GM12878 (cell line): ENCODE measurements around the gene EID1. TPM values are rescaled to one million over a fixed set of nuclear protein-coding genes. Genes with fewer than 3 reads are reported as not detected.
"Not testable (repeated sequence)": the region's sequence is repeated elsewhere in the genome, so short reads cannot be mapped to it uniquely, and the experiment has no call there.

Source experiments
- ATAC-seq: fragments of 200-7000 bp; cut with Tn5 transposase; 3 replicates; pipeline ENCODE4 v1.9.1; 2020; ENCODE audit warnings: mild to moderate bottlenecking, moderate library complexity
- BruUV-seq: library from RNA; stranded (reverse); fragments of 400-500 nt; replicated peaks from 2 replicates; lab custom pipeline; 2021; lab: Mats Ljungman, UMichigan
- CTCF ChIA-PET: fragments of 300-600 bp; sonication (Branson Sonifier 250); formaldehyde crosslinking; extraction: SDS; loops from one replicate; lab custom pipeline; 2021; ENCODE audit warnings: inconsistent platforms; lab: Yijun Ruan, JAX
- POLR2A ChIA-PET: fragments of 350-600 bp; formaldehyde crosslinking; extraction: SDS; loops from one replicate; lab custom pipeline; 2021; ENCODE audit warnings: inconsistent platforms; lab: Charles Lee
- RAD21 ChIA-PET: fragments of 300-600 bp; sonication (Branson Sonifier 250); formaldehyde crosslinking; loops from one replicate; lab custom pipeline; 2023; ENCODE audit warnings: antibody characterized with exemption; ENCODE audit not compliant: unreplicated experiment; lab: Charles Lee
- SMC1A ChIA-PET: fragments of 300-600 bp; sonication (Branson Sonifier 250); formaldehyde crosslinking; loops from one replicate; lab custom pipeline; 2023; ENCODE audit not compliant: unreplicated experiment, uncharacterized antibody; lab: Charles Lee
- DNase-seq: peaks from one replicate; pipeline ENCODE4 v3.0.0-alpha.2; 2011; ENCODE audit warnings: low read depth, low spot score
- FAIRE-seq: peaks from 3 replicates; lab custom pipeline; 2011; peaks lifted over from hg19 to GRCh38; lab: Jason Lieb, UNC
- H2AFZ ChIP-seq: 2 replicates; pipeline ENCODE4 v1.6.0; 2011; ENCODE audit warnings: low read depth, low read length, control low read depth; ENCODE audit not compliant: control insufficient read depth
- H3K27ac ChIP-seq: 2 replicates; pipeline ENCODE4 v1.5.1; 2011; ENCODE audit warnings: control low read depth; ENCODE audit not compliant: control insufficient read depth, insufficient read depth
- H3K27me3 ChIP-seq, 2 experiments: replicated peaks in 1 of 2; 2 replicates each; pipeline versions ENCODE4 v1.6.0 to v1.6.1; 2011; ENCODE audit warnings: low read length in 1 of 2; ENCODE audit not compliant: control insufficient read depth in 2 of 2, insufficient read depth in 2 of 2
- H3K36me3 ChIP-seq, 2 experiments: 2 replicates each; pipeline ENCODE4 v1.5.1; 2011; ENCODE audit warnings: low read length in 1 of 2; ENCODE audit not compliant: control insufficient read depth in 2 of 2, insufficient read depth in 2 of 2
- H3K4me1 ChIP-seq: 2 replicates; pipeline ENCODE4 v1.6.1; 2011; ENCODE audit warnings: mild to moderate bottlenecking, low read length, moderate library complexity, mixed read lengths; ENCODE audit not compliant: control insufficient read depth, insufficient read depth
- H3K4me2 ChIP-seq: 2 replicates; pipeline ENCODE4 v1.6.0; 2011; ENCODE audit warnings: control low read depth; ENCODE audit not compliant: control insufficient read depth, insufficient read depth
- H3K4me3 ChIP-seq: fragments of 200-600 bp; sonication (generic); 2 replicates; pipeline ENCODE4 v1.5.1; 2016
- H3K79me2 ChIP-seq: 2 replicates; pipeline ENCODE4 v1.6.0; 2011; ENCODE audit warnings: low read length; ENCODE audit not compliant: control insufficient read depth, insufficient read depth
- H3K9ac ChIP-seq: 2 replicates; pipeline ENCODE4 v1.8.0; 2011; ENCODE audit warnings: low read length, control low read depth, mixed read lengths; ENCODE audit not compliant: control insufficient read depth, insufficient read depth
- H3K9me3 ChIP-seq: replicated peaks from 3 replicates; pipeline ENCODE4 v1.5.1; 2011; ENCODE audit warnings: mild to moderate bottlenecking, low read length; ENCODE audit not compliant: control insufficient read depth, insufficient read depth
- H4K20me1 ChIP-seq: 2 replicates; pipeline ENCODE4 v1.6.0; 2011; ENCODE audit not compliant: control insufficient read depth, insufficient read depth
- GABPA ChIP-seq: IDR thresholded peaks from 2 replicates; pipeline ENCODE4 v1.6.1; 2014; ENCODE audit warnings: antibody characterized with exemption, low read depth, mild to moderate bottlenecking, inconsistent platforms
- SREBF2 ChIP-seq: IDR thresholded peaks from 2 replicates; pipeline ENCODE4 v1.6.1; 2012; ENCODE audit warnings: mild to moderate bottlenecking, low read length
- WGBS: methylation state at CpG from one replicate; pipeline ENCODE4 v1.1.6; 2016; ENCODE audit warnings: low lambda C conversion rate; ENCODE audit not compliant: insufficient replicate concordance, insufficient coverage; ENCODE audit errors: missing lambda C conversion rate; 5-methylcytosine and 5-hydroxymethylcytosine counted together
- in situ Hi-C: fragments of 300-500 bp; cut with MboI; formaldehyde crosslinking; loops from 9 replicates; pipeline ENCODE4 v1.14.3; 2018; ENCODE audit warnings: mixed read lengths
- intact Hi-C: fragments of 100-400 bp; cut with micrococcal nuclease; formaldehyde crosslinking; loops from one replicate; pipeline ENCODE4 v1.14.2; 2022; ENCODE audit not compliant: unreplicated experiment
- polyA plus RNA-seq, 11 experiments: library from polyadenylated mRNA; depleted of rRNA in 4 of 11; unstranded in 6 of 11; stranded (reverse) in 5 of 11; fragments of >200 nt; fragmentation: Nextera tagmentation in 4 of 11; fragmentation: Illumina TruSeq in 1 of 11; extraction: Ambion mirVana in 4 of 11; extraction: Trizol in 1 of 11; gene quantifications; 1 replicate in 1 of 11; 2 replicates in 10 of 11; pipeline versions ENCODE4 v1.2.1 to v1.2.3, GENCODE V29; 2011 to 2016; ENCODE audit warnings: inconsistent platforms in 2 of 11, missing spikeins in 2 of 11, low read depth in 1 of 11
- total RNA-seq, 4 experiments: library from RNA; depleted of rRNA in 3 of 4; stranded (reverse); fragments of >200 nt in 3 of 4; fragmentation: Illumina TruSeq in 1 of 4; extraction: Trizol in 1 of 4; gene quantifications; 2 replicates each; pipeline versions ENCODE4 v1.2.1 to v1.2.3, GENCODE V29; 2013 to 2021

Gene EID1
- total and polyA plus RNA-seq, 10 of the 15 experiments (the other 5 are each of a cell fraction or from before 2014, with no cell fraction given): 45.6 to 210 (median 124) TPM

- H3K9ac ChIP-seq: no peak overlapping the region
- no peaks in the 10 kb centered on the region for H3K36me3 ChIP-seq
- no TSS peak for BruUV-seq
- H3K27me3 ChIP-seq: no peaks in the 10 kb centered on the region
- H3K4me2 ChIP-seq: no peak overlapping the region
- no peak for TF ChIP-seq GABPA
- no peak for TF ChIP-seq SREBF2
- TF ChIP-seq, all 136 proteins: peak for 0
- WGBS: 4% methylated on average over 1 of the region's 1 CpG
- DNase-seq: no peak
- FAIRE-seq: no peak
- CTCF ChIA-PET: interaction anchor here (0.6 to 1.8 kb wide), 4 partner anchors 18 to 240 kb away, joined by 3 to 8 read pairs (median 5); no protein-coding TSS in a partner anchor
- Histone ChIP-seq H2AFZ (no peak overlapping the region), H3K9me3 (no peaks in the 10 kb centered on the region), H3K27ac (no peak overlapping the region), H3K4me3 (no peak overlapping the region), H4K20me1 (no peaks in the 10 kb centered on the region), H3K4me1 (no peaks in the 10 kb centered on the region), H3K79me2 (no peaks in the 10 kb centered on the region)
- ATAC-seq: no peak
- SMC1A ChIA-PET: interaction anchor here (1.4 to 1.6 kb wide), 3 partner anchors 16 to 88 kb away, joined by 3 to 4 read pairs (median 4); no protein-coding TSS in a partner anchor
- RAD21 ChIA-PET: interaction anchor here (0.7 to 1.5 kb wide), 4 partner anchors 9 to 547 kb away, joined by 3 to 5 read pairs (median 3); no protein-coding TSS in a partner anchor
- in situ Hi-C loops: no loop called here
- POLR2A ChIA-PET: interaction anchor here (1.4 kb wide), 1 partner anchor 95 kb away, joined by 3 read pairs; the partner anchor contains the start of gene CEP152
- intact Hi-C loops: no loop called here
These were observed 27.9 kb downstream of the EID1 start for GRCh38 chr15:48905847-48906246.

GRCh38 chr15:48909313-48909712, 31.4 kb downstream of the EID1 start:
- SMC1A ChIA-PET, H3K36me3 ChIP-seq, CTCF ChIA-PET, H3K27me3 ChIP-seq, H3K9ac ChIP-seq, H2AFZ ChIP-seq, in situ Hi-C loops, POLR2A ChIA-PET, ATAC-seq, H3K27ac ChIP-seq, FAIRE-seq, H3K79me2 ChIP-seq, H3K9me3 ChIP-seq, H3K4me3 ChIP-seq, H3K4me1 ChIP-seq, BruUV-seq, DNase-seq, H3K4me2 ChIP-seq, RAD21 ChIA-PET, intact Hi-C loops, H4K20me1 ChIP-seq: not testable (repeated sequence)
- 86% methylated on average over 2 of the region's 2 CpGs for WGBS

- H3K79me2 ChIP-seq, H3K36me3 ChIP-seq, H3K9me3 ChIP-seq, H3K27ac ChIP-seq, H3K27me3 ChIP-seq, POLR2A ChIA-PET, SMC1A ChIA-PET, DNase-seq, ATAC-seq, H3K9ac ChIP-seq, RAD21 ChIA-PET, in situ Hi-C loops, H3K4me3 ChIP-seq, BruUV-seq, FAIRE-seq, H2AFZ ChIP-seq, H3K4me2 ChIP-seq, H3K4me1 ChIP-seq, H4K20me1 ChIP-seq: not testable (repeated sequence)
- 11% methylated on average over 2 of the region's 2 CpGs for WGBS
- intact Hi-C loops: loop anchor here (5.0 kb wide), 1 partner anchor 62 kb away; no protein-coding TSS in a partner anchor
- CTCF ChIA-PET: interaction anchor here (1.4 kb wide), 1 partner anchor 11 kb away, joined by 3 read pairs; no protein-coding TSS in a partner anchor
These were observed 32.6 kb downstream of the EID1 start for GRCh38 chr15:48910554-48910953.
